HCT116 (cell line): ENCODE results near the gene AGPAT3. TPM values are rescaled to one million over a fixed set of nuclear protein-coding genes. Genes with fewer than 3 reads are reported as not detected.

Source experiments
- ATAC-seq: fragments of 200-7000 bp; cut with Tn5 transposase; 2 replicates; pipeline ENCODE4 v1.9.1; 2020; ENCODE audit warnings: mild to moderate bottlenecking, moderate library complexity
- BruUV-seq: library from RNA; stranded (reverse); fragments of 400-500 nt; replicated peaks from 2 replicates; lab custom pipeline; 2021; lab: Mats Ljungman, UMichigan
- CTCF ChIA-PET: fragments of 300-600 bp; sonication (Branson Sonifier 250); formaldehyde crosslinking; loops from one replicate; lab custom pipeline; 2021; ENCODE audit warnings: antibody characterized with exemption; lab: Charles Lee
- POLR2A ChIA-PET: fragments of 300-600, 350-600 bp; sonication (Branson Sonifier 250); formaldehyde crosslinking; loops from one replicate; lab custom pipeline; 2021; ENCODE audit warnings: antibody characterized with exemption; lab: Charles Lee
- RAD21 ChIA-PET, 2 experiments: fragments of 300-600 bp; sonication (Branson Sonifier 250); formaldehyde crosslinking; loops; one replicate each; lab custom pipeline; 2023; ENCODE audit warnings: low total read pairs in 2 of 2; ENCODE audit not compliant: uncharacterized antibody in 2 of 2, unreplicated experiment in 2 of 2, low non-redundant PET in 1 of 2; lab: Charles Lee
- DNase-seq: peaks from one replicate; pipeline ENCODE4 v3.0.0-alpha.2; 2010; ENCODE audit warnings: low read depth, low spot score
- H2AFZ ChIP-seq: fragments of 200-600 bp; shearing (Covaris generic), sonication (generic); 2 replicates; pipeline ENCODE4 v1.6.1; 2017; ENCODE audit warnings: low read depth, mixed run types, mixed read lengths, antibody characterized with exemption, low read length; ENCODE audit not compliant: poor library complexity, severe bottlenecking
- H3K27ac ChIP-seq: 2 replicates; pipeline ENCODE4 v1.5.1; 2012; ENCODE audit warnings: low read depth, low read length
- H3K27me3 ChIP-seq: fragments of 200-600 bp; sonication (generic); 2 replicates; pipeline ENCODE4 v1.6.1; 2016; ENCODE audit warnings: mixed run types, low read length, mixed read lengths; ENCODE audit not compliant: insufficient read depth
- H3K36me3 ChIP-seq, 2 experiments: fragments of 200-500 bp in 1 of 2; fragments of 200-600 bp in 1 of 2; sonication (Bioruptor generic) in 1 of 2; sonication (generic) in 1 of 2; 2 replicates each; pipeline versions ENCODE4 v1.5.1 to v1.6.1; 2014 to 2016; ENCODE audit warnings: low read length in 2 of 2, inconsistent platforms in 1 of 2, mixed read lengths in 1 of 2, mixed run types in 1 of 2; ENCODE audit not compliant: insufficient read depth in 2 of 2, control insufficient read depth in 1 of 2
- H3K4me1 ChIP-seq, 2 experiments: fragments of 200-600 bp in 1 of 2; sonication (generic) in 1 of 2; 2 replicates each; pipeline versions ENCODE4 v1.5.1 to v1.6.1; 2012 to 2017; ENCODE audit warnings: low read length in 2 of 2, inconsistent platforms in 1 of 2, mild to moderate bottlenecking in 1 of 2, mixed read lengths in 1 of 2, mixed run types in 1 of 2, moderate library complexity in 1 of 2; ENCODE audit not compliant: insufficient read depth in 2 of 2, control insufficient read depth in 1 of 2
- H3K4me2 ChIP-seq: fragments of 200-600 bp; sonication (generic); 2 replicates; pipeline ENCODE4 v1.6.1; 2017; ENCODE audit warnings: mixed run types, low read length, mixed read lengths
- H3K4me3 ChIP-seq, 2 experiments: fragments of 200-600 bp in 1 of 2; sonication (generic) in 1 of 2; replicated peaks in 1 of 2; 2 replicates each; pipeline ENCODE4 v1.5.1; 2011 to 2016; ENCODE audit warnings: low read length in 2 of 2, control low read depth in 1 of 2, low read depth in 1 of 2, mild to moderate bottlenecking in 1 of 2, mixed read lengths in 1 of 2, mixed run types in 1 of 2
- H3K79me2 ChIP-seq: fragments of 200-600 bp; sonication (generic); 2 replicates; pipeline ENCODE4 v1.6.1; 2017; ENCODE audit warnings: mild to moderate bottlenecking, mixed run types, low read length, moderate library complexity, mixed read lengths; ENCODE audit not compliant: insufficient read depth
- H3K9ac ChIP-seq: fragments of 200-600 bp; sonication (generic); 2 replicates; pipeline ENCODE4 v1.6.1; 2016; ENCODE audit warnings: low read length, mixed read lengths
- H3K9me2 ChIP-seq: fragments of 200-600 bp; sonication (generic), shearing (Covaris generic); 2 replicates; pipeline ENCODE4 v1.6.1; 2017; ENCODE audit warnings: mixed run types, mild to moderate bottlenecking, moderate library complexity; ENCODE audit not compliant: insufficient read depth
- H3K9me3 ChIP-seq, 2 experiments: fragments of 200-500 bp in 1 of 2; fragments of 200-600 bp in 1 of 2; sonication (Bioruptor generic) in 1 of 2; sonication (generic) in 1 of 2; 2 replicates each; pipeline ENCODE4 v1.6.1; 2014 to 2017; ENCODE audit warnings: low read length in 2 of 2, mixed read lengths in 2 of 2, inconsistent platforms in 1 of 2, low read depth in 1 of 2, mild to moderate bottlenecking in 1 of 2, mixed run types in 1 of 2, moderate library complexity in 1 of 2; ENCODE audit not compliant: control insufficient read depth in 1 of 2, insufficient read depth in 1 of 2
- H4K20me1 ChIP-seq: fragments of 200-600 bp; sonication (generic), shearing (Covaris generic); 2 replicates; pipeline ENCODE4 v1.6.1; 2017; ENCODE audit warnings: mixed run types, mild to moderate bottlenecking, moderate library complexity; ENCODE audit not compliant: insufficient read depth
- CBX3 ChIP-seq: IDR thresholded peaks from 2 replicates; pipeline ENCODE4 v1.6.1; 2012; ENCODE audit warnings: low read depth
- EGR1 ChIP-seq: IDR thresholded peaks from 2 replicates; pipeline ENCODE4 v1.6.1; 2012; ENCODE audit warnings: low read depth
- ELF1 ChIP-seq: IDR thresholded peaks from 2 replicates; pipeline ENCODE4 v1.6.1; 2012; ENCODE audit warnings: low read depth, borderline replicate concordance
- EZH2 ChIP-seq: fragments of 200-600 bp; sonication (generic); IDR thresholded peaks from 2 replicates; pipeline ENCODE4 v1.6.1; 2017; ENCODE audit warnings: antibody characterized with exemption, mixed run types
- EZH2phosphoT487 ChIP-seq: fragments of 200-600 bp; IDR thresholded peaks from 2 replicates; pipeline ENCODE4 v1.6.1; 2018; ENCODE audit warnings: antibody characterized with exemption, borderline replicate concordance
- FOSL1 ChIP-seq: IDR thresholded peaks from 2 replicates; pipeline ENCODE4 v1.6.1; 2012; ENCODE audit warnings: low read depth
- JUND ChIP-seq: IDR thresholded peaks from 2 replicates; pipeline ENCODE4 v1.6.1; 2012
- POLR2A ChIP-seq: IDR thresholded peaks from 2 replicates; pipeline ENCODE4 v1.7.0; 2011; ENCODE audit warnings: borderline replicate concordance; ENCODE audit not compliant: insufficient read depth, insufficient read length; ENCODE audit errors: extremely low read depth
- POLR2AphosphoS5 ChIP-seq: IDR thresholded peaks from 2 replicates; pipeline ENCODE4 v1.6.1; 2011; ENCODE audit warnings: mild to moderate bottlenecking, low read depth, low read length, moderate library complexity
- RAD21 ChIP-seq: IDR thresholded peaks from 2 replicates; pipeline ENCODE4 v1.6.1; 2012; ENCODE audit warnings: low read depth, mild to moderate bottlenecking
- SIN3A ChIP-seq: IDR thresholded peaks from 2 replicates; pipeline ENCODE4 v1.6.1; 2012; ENCODE audit warnings: low read depth
- SP1 ChIP-seq: IDR thresholded peaks from 2 replicates; pipeline ENCODE4 v1.6.1; 2012; ENCODE audit warnings: low read depth
- SRF ChIP-seq: IDR thresholded peaks from 2 replicates; pipeline ENCODE4 v1.6.1; 2012; ENCODE audit warnings: low read depth
- TCF7L2 ChIP-seq: IDR thresholded peaks from 2 replicates; pipeline ENCODE4 v1.7.0; 2011; ENCODE audit warnings: borderline replicate concordance, inconsistent platforms; ENCODE audit not compliant: insufficient read depth, insufficient read length; ENCODE audit errors: extremely low read depth
- YY1 ChIP-seq: IDR thresholded peaks from 2 replicates; pipeline ENCODE4 v1.6.1; 2011; ENCODE audit warnings: low read length, low read depth, moderate library complexity, mild to moderate bottlenecking; ENCODE audit not compliant: insufficient replicate concordance; ENCODE audit errors: extremely low read depth
- ZNF274 ChIP-seq: fragments of 200-500 bp; sonication (Bioruptor generic); IDR thresholded peaks from 2 replicates; pipeline ENCODE4 v1.6.1; 2014; ENCODE audit warnings: mild to moderate bottlenecking, low read depth, low read length, inconsistent platforms
- intact Hi-C: fragments of 100-400 bp; cut with micrococcal nuclease; formaldehyde crosslinking; loops from 2 replicates; pipeline ENCODE4 v1.10.0; 2022
- total RNA-seq: library from RNA; stranded (reverse); gene quantifications from one replicate; pipeline ENCODE4 v1.2.1, GENCODE V29; 2021; ENCODE audit not compliant: unreplicated experiment
- TF ChIP-seq, protein P1 (sequence below): IDR thresholded peaks from 2 replicates; pipeline ENCODE4 v1.6.1; 2012; ENCODE audit warnings: low read depth
- TF ChIP-seq, protein P2 (sequence below): IDR thresholded peaks from 2 replicates; pipeline ENCODE4 v1.6.1; 2011; ENCODE audit warnings: mild to moderate bottlenecking, low read length, moderate library complexity; ENCODE audit not compliant: insufficient replicate concordance; ENCODE audit errors: extremely low read depth
- TF ChIP-seq, protein P3 (sequence below), 3 experiments: fragments of 200-600 bp in 1 of 3; sonication (generic) in 1 of 3; IDR thresholded peaks in 2 of 3; conservative IDR thresholded peaks in 1 of 3; 2 replicates each; pipeline ENCODE4 v1.5.1; 2012 to 2017; ENCODE audit warnings: low read depth in 2 of 3, low read length in 2 of 3, antibody characterized with exemption in 1 of 3, borderline replicate concordance in 1 of 3, control low read depth in 1 of 3, mild to moderate bottlenecking in 1 of 3, mixed read lengths in 1 of 3, mixed run types in 1 of 3, moderate library complexity in 1 of 3; ENCODE audit not compliant: insufficient read depth in 1 of 3
- TF ChIP-seq, protein P4 (sequence below): IDR thresholded peaks from 2 replicates; pipeline ENCODE4 v1.6.1; 2012

The AGPAT3 gene
- total RNA-seq, 1 experiment from 2014 or later: 54.1 TPM

DNA sequence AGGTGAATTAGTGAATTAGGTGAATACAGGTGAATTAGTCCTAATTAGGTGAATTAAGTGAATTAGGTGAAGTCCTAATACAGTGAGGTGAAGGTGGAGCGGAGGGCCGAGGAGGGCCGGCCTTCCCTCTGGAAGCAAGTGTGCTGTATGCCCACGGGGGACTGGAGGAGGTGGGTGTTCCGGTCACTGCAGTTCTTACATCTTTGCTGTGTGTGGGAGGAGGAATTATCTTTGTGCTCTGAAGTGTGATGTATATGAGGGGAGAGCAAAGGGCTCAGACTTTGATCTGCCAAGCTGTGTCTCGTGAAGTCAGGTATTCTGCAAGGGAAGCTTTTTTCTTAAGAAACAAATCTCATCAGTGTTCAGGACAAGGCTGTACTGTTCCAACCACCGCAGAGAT lies 45.4 kb downstream of the AGPAT3 start:
- ChIA-PET CTCF (no interaction called here), POLR2A (no interaction called here), RAD21 (no interaction called here)
- ATAC-seq: no peak
- H3K27me3 ChIP-seq: no peaks in the 10 kb centered on the region
- 0 out of 4 replicates have a peak, but pooled peaks cover 0 to 3% of the 10 kb centered on the region in 2 experiments for H3K4me1 ChIP-seq
- peaks cover 0 to 9% of the 10 kb centered on the region in 2 experiments; a peak in 1 of 4 replicates for H3K9me3 ChIP-seq
- no peak overlapping the region for H3K9ac ChIP-seq
- intact Hi-C loops: no loop called here
- no peaks in the 10 kb centered on the region for H3K9me2 ChIP-seq
- H3K36me3 ChIP-seq: no peaks in the 10 kb centered on the region; a peak in 1 of 4 replicates
- no peak for DNase-seq
- no peak overlapping the region for H3K27ac ChIP-seq
- BruUV-seq: no TSS peak
- TF ChIP-seq FOSL1 (no peak), POLR2AphosphoS5 (no peak), SP1 (no peak), CBX3 (no peak), EZH2phosphoT487 (no peak), YY1 (no peak), RAD21 (no peak), EZH2 (no peak), POLR2A (no peak), TCF7L2 (no peak), EGR1 (no peak), ZNF274 (no peak), SIN3A (no peak), ELF1 (no peak), SRF (no peak), JUND (no peak)
- TF ChIP-seq, protein P1, sequence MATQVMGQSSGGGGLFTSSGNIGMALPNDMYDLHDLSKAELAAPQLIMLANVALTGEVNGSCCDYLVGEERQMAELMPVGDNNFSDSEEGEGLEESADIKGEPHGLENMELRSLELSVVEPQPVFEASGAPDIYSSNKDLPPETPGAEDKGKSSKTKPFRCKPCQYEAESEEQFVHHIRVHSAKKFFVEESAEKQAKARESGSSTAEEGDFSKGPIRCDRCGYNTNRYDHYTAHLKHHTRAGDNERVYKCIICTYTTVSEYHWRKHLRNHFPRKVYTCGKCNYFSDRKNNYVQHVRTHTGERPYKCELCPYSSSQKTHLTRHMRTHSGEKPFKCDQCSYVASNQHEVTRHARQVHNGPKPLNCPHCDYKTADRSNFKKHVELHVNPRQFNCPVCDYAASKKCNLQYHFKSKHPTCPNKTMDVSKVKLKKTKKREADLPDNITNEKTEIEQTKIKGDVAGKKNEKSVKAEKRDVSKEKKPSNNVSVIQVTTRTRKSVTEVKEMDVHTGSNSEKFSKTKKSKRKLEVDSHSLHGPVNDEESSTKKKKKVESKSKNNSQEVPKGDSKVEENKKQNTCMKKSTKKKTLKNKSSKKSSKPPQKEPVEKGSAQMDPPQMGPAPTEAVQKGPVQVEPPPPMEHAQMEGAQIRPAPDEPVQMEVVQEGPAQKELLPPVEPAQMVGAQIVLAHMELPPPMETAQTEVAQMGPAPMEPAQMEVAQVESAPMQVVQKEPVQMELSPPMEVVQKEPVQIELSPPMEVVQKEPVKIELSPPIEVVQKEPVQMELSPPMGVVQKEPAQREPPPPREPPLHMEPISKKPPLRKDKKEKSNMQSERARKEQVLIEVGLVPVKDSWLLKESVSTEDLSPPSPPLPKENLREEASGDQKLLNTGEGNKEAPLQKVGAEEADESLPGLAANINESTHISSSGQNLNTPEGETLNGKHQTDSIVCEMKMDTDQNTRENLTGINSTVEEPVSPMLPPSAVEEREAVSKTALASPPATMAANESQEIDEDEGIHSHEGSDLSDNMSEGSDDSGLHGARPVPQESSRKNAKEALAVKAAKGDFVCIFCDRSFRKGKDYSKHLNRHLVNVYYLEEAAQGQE: no peak
- TF ChIP-seq, protein P2, sequence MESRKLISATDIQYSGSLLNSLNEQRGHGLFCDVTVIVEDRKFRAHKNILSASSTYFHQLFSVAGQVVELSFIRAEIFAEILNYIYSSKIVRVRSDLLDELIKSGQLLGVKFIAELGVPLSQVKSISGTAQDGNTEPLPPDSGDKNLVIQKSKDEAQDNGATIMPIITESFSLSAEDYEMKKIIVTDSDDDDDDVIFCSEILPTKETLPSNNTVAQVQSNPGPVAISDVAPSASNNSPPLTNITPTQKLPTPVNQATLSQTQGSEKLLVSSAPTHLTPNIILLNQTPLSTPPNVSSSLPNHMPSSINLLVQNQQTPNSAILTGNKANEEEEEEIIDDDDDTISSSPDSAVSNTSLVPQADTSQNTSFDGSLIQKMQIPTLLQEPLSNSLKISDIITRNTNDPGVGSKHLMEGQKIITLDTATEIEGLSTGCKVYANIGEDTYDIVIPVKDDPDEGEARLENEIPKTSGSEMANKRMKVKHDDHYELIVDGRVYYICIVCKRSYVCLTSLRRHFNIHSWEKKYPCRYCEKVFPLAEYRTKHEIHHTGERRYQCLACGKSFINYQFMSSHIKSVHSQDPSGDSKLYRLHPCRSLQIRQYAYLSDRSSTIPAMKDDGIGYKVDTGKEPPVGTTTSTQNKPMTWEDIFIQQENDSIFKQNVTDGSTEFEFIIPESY: no peak
- TF ChIP-seq, protein P3, sequence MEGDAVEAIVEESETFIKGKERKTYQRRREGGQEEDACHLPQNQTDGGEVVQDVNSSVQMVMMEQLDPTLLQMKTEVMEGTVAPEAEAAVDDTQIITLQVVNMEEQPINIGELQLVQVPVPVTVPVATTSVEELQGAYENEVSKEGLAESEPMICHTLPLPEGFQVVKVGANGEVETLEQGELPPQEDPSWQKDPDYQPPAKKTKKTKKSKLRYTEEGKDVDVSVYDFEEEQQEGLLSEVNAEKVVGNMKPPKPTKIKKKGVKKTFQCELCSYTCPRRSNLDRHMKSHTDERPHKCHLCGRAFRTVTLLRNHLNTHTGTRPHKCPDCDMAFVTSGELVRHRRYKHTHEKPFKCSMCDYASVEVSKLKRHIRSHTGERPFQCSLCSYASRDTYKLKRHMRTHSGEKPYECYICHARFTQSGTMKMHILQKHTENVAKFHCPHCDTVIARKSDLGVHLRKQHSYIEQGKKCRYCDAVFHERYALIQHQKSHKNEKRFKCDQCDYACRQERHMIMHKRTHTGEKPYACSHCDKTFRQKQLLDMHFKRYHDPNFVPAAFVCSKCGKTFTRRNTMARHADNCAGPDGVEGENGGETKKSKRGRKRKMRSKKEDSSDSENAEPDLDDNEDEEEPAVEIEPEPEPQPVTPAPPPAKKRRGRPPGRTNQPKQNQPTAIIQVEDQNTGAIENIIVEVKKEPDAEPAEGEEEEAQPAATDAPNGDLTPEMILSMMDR (IDR thresholded peaks at IDR 0.05 in 2 of 3, conservative IDR thresholded peaks at IDR 0.05 in 1 of 3; ENCODE audit: borderline replicate concordance in 1 of 3, insufficient read depth in 1 of 3, low read depth in 2 of 3, low read length in 2 of 3): no peak
- TF ChIP-seq, protein P4, sequence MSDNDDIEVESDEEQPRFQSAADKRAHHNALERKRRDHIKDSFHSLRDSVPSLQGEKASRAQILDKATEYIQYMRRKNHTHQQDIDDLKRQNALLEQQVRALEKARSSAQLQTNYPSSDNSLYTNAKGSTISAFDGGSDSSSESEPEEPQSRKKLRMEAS: no peak
- H4K20me1 ChIP-seq: no peaks in the 10 kb centered on the region
- H3K4me2 ChIP-seq: no peak overlapping the region
- H3K4me3 ChIP-seq: no peak overlapping the region
- H2AFZ ChIP-seq: no peak overlapping the region
- H3K79me2 ChIP-seq: peaks cover 7% of the 10 kb centered on the region
